GM20431 (cell line): ENCODE data around the gene ZNF711.
"Not testable (repeated sequence)": the region's sequence is repeated elsewhere in the genome, so short reads cannot be mapped to it uniquely, and the experiment has no call there.

Experiments
- in situ Hi-C: fragments of 300-500 bp; cut with MseI, MboI; formaldehyde crosslinking; loops from one replicate; pipeline ENCODE4 v1.15.0; 2020; ENCODE audit warnings: low sequenced_read_pairs; ENCODE audit not compliant: unreplicated experiment

ZNF711 gene

GRCh38 chrX:85243761-85244449 lies at the start of gene ZNF711, which contains the start of gene SATL1:
Gene ZNF711, plus strand, starts transcription at chrX:85243991. Its CDS starts 3,582 bp downstream, at chrX:85247573.
Gene SATL1, minus strand, starts transcription at chrX:85243779. Its CDS starts 134,811 bp downstream, at chrX:85108968.
- in situ Hi-C loops = no loop called here

- in situ Hi-C loops = no loop called here
Measured at GRCh38 chrX:85196319-85196718, 47.5 kb upstream of the ZNF711 start.

- in situ Hi-C loops = no loop called here
Measured at GRCh38 chrX:85203461-85203970, 40.3 kb upstream of the ZNF711 start.

- in situ Hi-C loops = no loop called here
Measured at GRCh38 chrX:85213792-85214530, 29.8 kb upstream of the ZNF711 start.

- in situ Hi-C loops = no loop called here
Measured at GRCh38 chrX:85215946-85216345, 27.8 kb upstream of the ZNF711 start.

GRCh38 chrX:85221361-85221760 lies 22.4 kb upstream of the ZNF711 start:
- in situ Hi-C loops = no loop called here

- in situ Hi-C loops = no loop called here
Measured at GRCh38 chrX:85223359-85223758, 20.4 kb upstream of the ZNF711 start.

GRCh38 chrX:85243155-85243554 lies 636 bp upstream of the ZNF711 start:
- in situ Hi-C loops = no loop called here

GRCh38 chrX:85244450-85245211 lies 840 bp downstream of the ZNF711 start:
- in situ Hi-C loops = no loop called here

GRCh38 chrX:85285286-85285685 lies 41.5 kb downstream of the ZNF711 start:
- in situ Hi-C loops = not testable (repeated sequence)

GRCh38 chrX:85288992-85289723 lies 45.4 kb downstream of the ZNF711 start:
- in situ Hi-C loops = no loop called here

GRCh38 chrX:85303544-85303943 lies 59.8 kb downstream of the ZNF711 start:
- in situ Hi-C loops = no loop called here

GRCh38 chrX:85309717-85310116 lies 65.9 kb downstream of the ZNF711 start:
- in situ Hi-C loops = no loop called here

GRCh38 chrX:85311348-85311747 lies 67.6 kb downstream of the ZNF711 start:
- in situ Hi-C loops = not testable (repeated sequence)
